ENCODE measurements around the gene CD99. TPM values are rescaled to one million over a fixed set of nuclear protein-coding genes. Genes with fewer than 3 reads are reported as not detected.

CD99 gene
- total and polyA plus RNA-seq, 9 of the 15 experiments (the other 6 are each of a cell fraction or from before 2014, with no cell fraction given): 5.0 to 55.3 (median 34.5) TPM

- TF ChIP-seq TCF3 (CRISPR knock-in tag; IDR thresholded peaks at IDR 0.05): no peak
- TF ChIP-seq GTF2B (IDR thresholded peaks at IDR 0.05; ENCODE audit: extremely low read depth, insufficient read length): no peak
- TF ChIP-seq ZNF512 (tag; IDR thresholded peaks at IDR 0.05): no peak
- TF ChIP-seq KDM4B (IDR thresholded peaks at IDR 0.05; ENCODE audit: borderline replicate concordance in 2 of 2, low read depth in 1 of 2): no peak
- no peak for TF ChIP-seq ZNF274 (IDR thresholded peaks at IDR 0.05; ENCODE audit: borderline replicate concordance, low read depth, low read length)
- TF ChIP-seq GTF2F1 (IDR thresholded peaks at IDR 0.05; ENCODE audit: low read depth, low read length): no peak
- no peak for TF ChIP-seq EGR1 (conservative IDR thresholded peaks at IDR 0.05)
Measured at GRCh38 chrX:2677764-2678163, 13.3 kb upstream of the CD99 start (continued).

GRCh38 chrX:2678583-2678982, 12.5 kb upstream of the CD99 start:
- Histone ChIP-seq H3K27ac (ENCODE audit: extremely low read depth, low read depth, low read length) (no peak overlapping the region), H4K20me1 (replicated peaks; ENCODE audit: control insufficient read depth, insufficient read depth, low read length) (no peaks in the 10 kb centered on the region), H3K36me3 (ENCODE audit: control insufficient read depth, insufficient read depth, low read length) (no peaks in the 10 kb centered on the region), H3K4me2 (ENCODE audit: insufficient read depth, low read length) (no peak overlapping the region), H3K9ac (ENCODE audit: insufficient read depth in 1 of 2, low read depth in 2 of 2, low read length in 2 of 2) (no peak overlapping the region), H3K79me2 (ENCODE audit: control insufficient read depth, insufficient read depth, low read length) (no peaks in the 10 kb centered on the region), H3K4me1 (replicated peaks in 1 of 2; ENCODE audit: control insufficient read depth in 2 of 2, insufficient read depth in 2 of 2, low read length in 2 of 2) (peaks cover 0 to 6% of the 10 kb centered on the region in 2 experiments; a peak in 2 of 5 replicates), H3K4me3 (no peak overlapping the region), H3K9me1 (ENCODE audit: control insufficient read depth, insufficient read depth, low read length) (no peaks in the 10 kb centered on the region), H3K9me3 (replicated peaks; ENCODE audit: control insufficient read depth, insufficient read depth, low read depth, low read length) (no peaks in the 10 kb centered on the region), H2AFZ (ENCODE audit: low read depth, low read length) (no peak overlapping the region), H3K27me3 (ENCODE audit: control insufficient read depth in 2 of 2, insufficient read depth in 2 of 2, low read length in 2 of 2) (no peaks in the 10 kb centered on the region; a peak in 1 of 5 replicates)
- ChIA-PET POLR2A (no interaction called here), CTCF (ENCODE audit: low intra/inter-chr PET ratio) (no interaction called here)
- no peak for ATAC-seq
- no peak for FAIRE-seq
- no peak for TF ChIP-seq ZNF184 (CRISPR knock-in tag; IDR thresholded peaks at IDR 0.05)
- no peak for TF ChIP-seq NFXL1 (CRISPR knock-in tag; IDR thresholded peaks at IDR 0.05)
- no peak for TF ChIP-seq NFRKB (IDR thresholded peaks at IDR 0.05; ENCODE audit: low read depth)
- no peak for TF ChIP-seq CREM (IDR thresholded peaks at IDR 0.05; ENCODE audit: low read depth)
- no peak for TF ChIP-seq ZFP1 (CRISPR knock-in tag; IDR thresholded peaks at IDR 0.05)
- TF ChIP-seq PPARD (CRISPR knock-in tag; IDR thresholded peaks at IDR 0.05): no peak
- no peak for DNase-seq (ENCODE audit: extremely low read depth in 1 of 4, low spot score in 3 of 4)
- 40% methylated on average over 4 of the region's 5 CpGs for WGBS (ENCODE audit: insufficient coverage, low coverage, missing lambda C conversion rate)
- in situ Hi-C loops (cut with MboI): no loop called here
- intact Hi-C loops (cut with micrococcal nuclease): no loop called here
- BruUV-seq (replicated peaks): no TSS peak
